GM19239 (cell line): Measurements from ENCODE around the gene NOMO2.
"Not testable (repeated sequence)": the region's sequence is repeated elsewhere in the genome, so short reads cannot be mapped to it uniquely, and the experiment has no call there.

Experiments
- DNase-seq: peaks from one replicate; pipeline ENCODE4 v3.0.0; 2011; ENCODE audit warnings: low spot score; ENCODE audit not compliant: insufficient read length
- FAIRE-seq: peaks from 2 replicates; lab custom pipeline; 2011; peaks lifted over from hg19 to GRCh38; lab: Jason Lieb, UNC

Gene NOMO2

GRCh38 chr16:18577942-18578341, 16.0 kb upstream of the NOMO2 start:
- DNase-seq, FAIRE-seq: not testable (repeated sequence)

DNA sequence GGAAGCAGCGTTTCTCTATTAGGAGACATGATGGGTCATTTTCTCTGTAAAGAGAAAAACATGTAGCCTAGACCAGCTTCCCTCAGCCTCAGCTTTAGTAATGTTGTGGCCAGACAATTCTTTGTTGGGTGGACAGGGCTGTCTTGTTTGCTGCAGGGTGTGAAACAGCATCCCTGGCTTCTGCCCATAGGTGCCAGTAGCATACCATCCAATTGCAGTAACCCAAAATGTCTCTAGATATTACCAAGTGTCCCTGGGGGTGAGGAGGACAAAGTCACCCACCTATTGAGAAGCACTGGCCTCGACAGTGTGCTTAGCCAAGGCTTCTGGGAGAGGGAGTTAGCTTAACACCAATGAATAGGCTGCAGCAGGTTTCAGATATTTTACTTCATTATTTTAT, 14.0 kb upstream of the NOMO2 start:
- DNase-seq, FAIRE-seq: not testable (repeated sequence)

- not testable (repeated sequence) for FAIRE-seq, DNase-seq
Measured at GRCh38 chr16:18575298-18575917, 13.5 kb upstream of the NOMO2 start.

DNA sequence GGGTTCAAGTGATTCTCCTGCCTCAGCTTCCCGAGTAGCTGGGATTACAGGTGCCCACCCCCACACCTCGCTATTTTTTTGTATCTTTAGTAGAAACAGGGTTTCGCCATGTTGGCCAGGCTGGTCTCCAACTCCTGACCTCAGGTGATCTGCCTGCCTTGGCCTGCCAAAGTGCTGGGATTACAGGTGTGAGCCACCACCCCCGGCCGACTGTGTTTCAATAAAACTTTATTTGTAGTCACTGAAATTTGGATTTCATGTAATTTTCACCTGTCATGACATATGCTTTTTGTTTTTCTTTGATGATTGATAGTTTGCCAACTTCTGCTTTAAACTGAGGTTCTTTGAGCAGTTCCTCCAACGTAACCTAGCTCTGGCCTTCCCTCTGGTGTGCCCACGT, 12.0 kb upstream of the NOMO2 start:
- FAIRE-seq, DNase-seq: not testable (repeated sequence)

DNA sequence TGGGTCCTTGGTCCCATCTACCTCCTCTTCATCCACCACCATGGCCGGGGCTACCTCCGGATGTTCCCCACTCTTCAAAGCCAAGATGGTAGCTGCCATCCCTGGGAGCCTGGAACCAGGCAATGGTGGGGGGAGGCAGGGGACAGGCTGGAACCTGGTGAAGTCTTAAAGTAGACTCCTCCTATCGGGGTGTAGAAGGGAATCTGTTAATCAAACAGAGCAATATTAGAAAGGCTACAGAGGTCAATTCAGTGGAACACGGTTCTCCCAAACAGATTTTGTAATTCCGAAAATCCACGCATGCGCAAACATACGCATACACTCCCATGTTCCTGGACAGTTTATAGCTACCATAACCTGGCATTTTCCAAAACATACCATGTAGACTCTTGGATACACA, 11.1 kb upstream of the NOMO2 start:
- FAIRE-seq, result not testable (repeated sequence)

DNA sequence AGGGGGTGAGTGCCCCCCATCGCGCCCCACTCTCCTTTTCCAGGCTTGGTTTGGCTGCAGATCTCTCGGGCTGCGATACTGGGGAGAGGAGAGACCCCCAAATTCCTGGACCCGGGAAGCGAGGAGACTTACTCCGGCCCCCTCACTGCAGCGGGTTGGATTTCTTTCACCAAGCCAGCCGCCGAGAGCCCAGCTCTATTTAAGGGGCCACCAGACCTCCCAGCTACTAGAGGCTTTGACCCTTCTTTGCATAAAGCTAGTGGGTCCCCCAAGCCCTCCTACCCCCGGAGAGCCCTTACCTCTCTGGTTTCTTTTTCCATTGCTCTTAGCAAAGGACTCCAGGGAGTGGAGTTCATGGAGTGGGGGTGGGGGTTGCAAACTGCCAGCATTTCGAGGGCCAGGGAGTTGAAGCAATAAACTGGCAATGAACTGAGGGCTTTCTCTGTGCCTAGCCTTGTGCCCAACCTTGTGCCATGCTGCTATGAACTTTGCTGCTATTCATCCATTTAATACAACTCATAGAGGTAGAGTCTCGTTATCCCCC, 9.5 kb upstream of the NOMO2 start:
- DNase-seq, FAIRE-seq: not testable (repeated sequence)

More for the DNA sequence above, 11.1 kb upstream of the NOMO2 start:
- DNase-seq, result not testable (repeated sequence)

DNA sequence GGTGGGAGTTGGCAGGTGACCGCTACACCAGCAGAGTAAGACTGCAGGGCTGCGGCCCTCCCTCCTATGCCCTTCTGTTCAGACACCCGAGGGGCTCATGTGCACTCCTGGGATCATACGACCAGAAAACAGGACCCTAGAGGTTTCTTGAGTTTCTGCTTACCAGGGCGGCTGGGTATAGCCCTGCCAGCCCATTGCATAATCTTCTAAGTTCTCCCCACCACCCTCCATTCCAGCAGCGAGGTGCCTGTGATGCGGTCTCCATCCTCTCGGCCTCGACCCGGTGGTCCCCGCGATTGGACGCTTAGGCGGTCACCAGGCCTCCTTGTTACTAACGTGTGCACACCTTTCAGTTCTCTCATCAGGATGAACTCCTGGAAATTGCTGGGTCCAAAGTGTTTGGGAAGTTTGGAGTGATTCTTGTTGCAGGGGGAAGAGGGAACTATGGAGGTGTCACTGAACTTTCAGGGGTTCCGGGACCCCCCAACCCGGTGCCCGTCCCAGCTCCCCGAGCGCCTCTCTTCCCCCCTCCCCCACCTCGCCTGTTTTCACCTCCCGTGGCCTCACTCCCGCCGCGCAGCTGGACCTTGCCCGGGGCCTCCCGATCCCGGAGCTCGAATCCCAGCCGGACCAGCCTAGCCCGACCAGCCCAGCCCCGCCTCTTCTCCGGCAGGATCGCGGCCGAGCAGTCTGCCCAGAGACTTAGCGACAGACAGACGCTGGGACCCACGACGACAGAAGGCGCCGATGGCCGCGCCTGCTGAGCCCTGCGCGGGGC, 8.8 kb upstream of the NOMO2 start:
- not testable (repeated sequence) for FAIRE-seq, DNase-seq

DNA sequence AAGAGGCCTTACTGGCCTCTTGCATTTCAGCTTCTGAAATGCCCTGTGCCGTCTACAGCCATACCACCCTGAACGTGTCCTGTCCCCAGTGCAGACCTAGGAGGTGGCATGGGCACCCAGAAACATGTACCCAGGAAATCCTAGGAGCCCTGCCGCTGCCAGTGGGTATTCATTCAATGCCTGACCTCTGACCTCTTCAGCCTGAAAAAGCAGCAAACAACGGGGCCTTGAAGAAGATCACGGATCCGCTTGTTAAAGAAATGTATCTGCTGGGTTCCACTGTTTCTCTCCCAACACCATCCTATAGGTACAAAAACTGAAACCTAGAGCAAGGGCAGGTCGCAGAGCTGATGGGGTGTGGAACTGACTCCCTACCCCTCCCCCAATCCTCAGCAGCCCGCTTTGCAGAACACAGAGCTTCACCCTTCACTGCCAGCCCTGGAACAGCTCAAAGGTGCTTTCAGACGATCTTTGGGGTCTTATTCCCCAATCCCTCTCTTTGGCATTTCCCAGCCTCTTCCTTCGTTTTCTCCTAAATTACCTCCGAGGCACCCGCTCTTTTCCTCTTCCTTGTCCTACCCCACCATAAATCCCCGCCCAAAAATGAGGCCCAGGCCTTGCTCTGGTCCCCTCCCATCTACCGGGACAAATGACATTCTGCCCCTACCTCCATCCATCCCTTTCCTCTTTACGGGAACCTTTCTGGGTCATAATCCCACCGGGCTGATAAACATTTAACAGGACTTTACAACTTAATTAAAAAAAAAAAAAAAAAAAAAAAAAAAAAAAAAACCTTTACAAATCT, 1.3 kb downstream of the NOMO2 start:
- not testable (repeated sequence) for DNase-seq, FAIRE-seq

- FAIRE-seq, DNase-seq: not testable (repeated sequence)
Measured at GRCh38 chr16:18553671-18554070, 8.2 kb downstream of the NOMO2 start.

GRCh38 chr16:18547382-18547781, 14.5 kb downstream of the NOMO2 start:
- not testable (repeated sequence) for FAIRE-seq

GRCh38 chr16:18546853-18547252, 15.0 kb downstream of the NOMO2 start:
- DNase-seq, result not testable (repeated sequence)

More at GRCh38 chr16:18547382-18547781, 14.5 kb downstream of the NOMO2 start:
- DNase-seq, result not testable (repeated sequence)

DNA sequence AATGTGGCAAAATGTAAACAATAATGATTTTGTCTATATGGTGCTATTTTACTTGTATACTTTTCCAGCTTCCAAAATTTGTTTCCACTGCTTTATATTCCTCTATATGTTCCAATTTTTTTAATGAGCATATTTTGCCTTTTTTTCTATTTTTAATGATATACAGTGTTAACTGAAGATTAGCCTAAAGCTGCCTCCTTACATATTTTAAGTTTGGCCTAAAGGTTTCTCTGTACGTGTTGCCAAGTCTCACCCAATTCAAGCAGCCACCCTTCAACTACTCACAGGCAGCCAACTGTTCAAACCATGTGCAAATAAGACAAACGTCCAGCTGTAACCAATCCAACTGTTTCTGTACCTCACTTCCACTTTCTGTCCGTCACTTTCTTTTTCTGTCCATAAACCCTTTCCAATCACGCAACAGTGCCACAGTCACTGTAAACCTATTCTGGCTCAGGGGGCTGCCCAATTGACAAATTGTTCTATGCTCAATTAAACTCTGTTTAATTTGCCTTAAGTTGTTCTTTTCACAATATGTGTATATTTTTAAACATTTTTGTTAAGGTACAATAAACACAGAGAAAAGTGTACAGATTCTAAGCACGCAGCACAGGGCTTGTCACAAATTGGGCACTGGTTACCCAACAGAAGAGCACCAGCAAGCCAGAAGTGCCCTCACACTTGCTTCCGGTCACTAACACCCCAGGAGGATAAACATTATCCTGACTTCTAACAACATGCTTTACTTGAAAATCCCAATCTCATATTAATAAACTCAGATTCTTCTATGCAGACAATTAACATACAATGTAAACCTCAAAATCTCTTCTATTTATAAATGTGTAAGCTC, 17.4 kb downstream of the NOMO2 start:
- FAIRE-seq, DNase-seq: not testable (repeated sequence)

More at GRCh38 chr16:18546853-18547252, 15.0 kb downstream of the NOMO2 start:
- FAIRE-seq, result not testable (repeated sequence)

- DNase-seq, result not testable (repeated sequence)
Measured at GRCh38 chr16:18541912-18542311, 20.0 kb downstream of the NOMO2 start.

DNA sequence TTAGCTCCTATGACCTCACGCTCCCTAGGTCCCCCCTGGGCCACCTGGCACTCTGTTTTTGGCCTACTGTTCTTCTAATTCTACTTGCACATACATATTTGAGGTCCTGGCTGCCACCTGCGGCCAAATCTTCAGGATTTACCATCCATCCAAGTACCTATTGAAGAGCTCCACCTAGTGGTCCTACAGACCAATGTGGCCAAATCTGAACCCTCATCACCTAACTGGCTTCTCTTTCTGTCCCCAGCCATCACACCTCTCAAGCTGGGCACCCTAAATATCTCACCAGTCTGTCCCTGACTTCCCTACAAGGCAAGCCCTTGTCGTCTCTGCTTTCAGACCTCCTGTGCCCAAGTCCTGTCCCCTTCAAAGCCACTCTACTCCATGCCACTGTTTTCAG, 24.9 kb downstream of the NOMO2 start:
- not testable (repeated sequence) for DNase-seq, FAIRE-seq

More at GRCh38 chr16:18541912-18542311, 20.0 kb downstream of the NOMO2 start:
- FAIRE-seq, result not testable (repeated sequence)

DNA sequence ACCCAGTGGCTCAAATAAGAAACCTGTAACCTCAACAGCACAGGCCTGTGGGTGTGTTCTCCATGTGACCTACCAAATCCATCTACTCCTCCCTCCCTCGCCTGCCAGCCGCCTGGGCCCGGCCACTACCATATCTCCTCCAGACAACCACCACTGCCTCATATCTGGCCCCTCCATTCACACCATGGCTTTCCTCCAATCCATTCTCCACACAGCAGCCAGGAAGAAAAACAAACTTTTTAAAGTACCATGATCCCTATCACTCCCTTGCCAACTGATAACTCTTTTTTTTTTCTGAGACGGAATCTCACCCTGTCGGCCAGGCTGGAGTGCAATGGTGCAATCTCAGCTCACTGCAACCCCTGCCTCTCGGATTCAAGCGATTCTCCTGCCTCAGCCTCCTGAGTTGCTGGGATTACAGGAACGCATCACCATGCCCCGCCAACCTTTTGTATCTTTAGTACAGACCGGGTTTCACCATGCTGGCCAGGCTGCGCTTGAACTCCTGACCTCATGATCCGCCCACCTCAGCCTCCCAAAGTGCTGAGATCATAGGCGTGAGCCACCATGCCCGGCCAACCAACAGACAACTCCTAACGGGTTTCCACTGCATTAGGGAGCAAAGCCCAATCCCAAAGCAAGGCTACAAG, 26.3 kb downstream of the NOMO2 start:
- not testable (repeated sequence) for FAIRE-seq, DNase-seq

- not testable (repeated sequence) for DNase-seq, FAIRE-seq
Measured at GRCh38 chr16:18534308-18534707, 27.6 kb downstream of the NOMO2 start.

- DNase-seq, FAIRE-seq: not testable (repeated sequence)
Measured at GRCh38 chr16:18531323-18531722, 30.6 kb downstream of the NOMO2 start.

GRCh38 chr16:18530329-18530728, 31.6 kb downstream of the NOMO2 start:
- not testable (repeated sequence) for DNase-seq, FAIRE-seq
